H1 (cell line): ENCODE results near the gene HSPA2. TPM values are rescaled to one million over a fixed set of nuclear protein-coding genes. Genes with fewer than 3 reads are reported as not detected.

Experiments used
- CTCF ChIA-PET: fragments of 300-600 bp; sonication (Branson Sonifier 250); formaldehyde crosslinking; loops from one replicate; lab custom pipeline; 2021; ENCODE audit not compliant: partially characterized antibody; lab: Charles Lee
- POLR2A ChIA-PET: fragments of 300-600 bp; sonication (Branson Sonifier 250); formaldehyde crosslinking; loops from one replicate; lab custom pipeline; 2021; ENCODE audit warnings: inconsistent platforms; ENCODE audit not compliant: partially characterized antibody; lab: Charles Lee
- DNase-seq, 2 experiments: peaks; one replicate each; pipeline versions ENCODE4 v3.0.0 to v3.0.0-alpha.2; 2010 to 2022; ENCODE audit warnings: low spot score in 2 of 2, low read depth in 1 of 2, mixed read lengths in 1 of 2
- FAIRE-seq: peaks from 2 replicates; lab custom pipeline; 2011; peaks lifted over from hg19 to GRCh38; lab: Jason Lieb, UNC
- H2AFZ ChIP-seq: 2 replicates; pipeline ENCODE4 v1.8.1; 2012; ENCODE audit warnings: low read length, inconsistent platforms
- H2AK5ac ChIP-seq: 2 replicates; pipeline ENCODE4 v1.6.1; 2013; ENCODE audit warnings: low read depth, low read length
- H2BK120ac ChIP-seq: replicated peaks from 2 replicates; pipeline ENCODE3; 2013; ENCODE audit warnings: low read depth, low read length, inconsistent platforms
- H2BK12ac ChIP-seq: 2 replicates; pipeline ENCODE4 v1.6.1; 2013; ENCODE audit warnings: low read depth, low read length
- H2BK15ac ChIP-seq: 2 replicates; pipeline ENCODE4 v1.6.1; 2013; ENCODE audit warnings: low read length
- H2BK20ac ChIP-seq: 2 replicates; pipeline ENCODE4 v1.6.1; 2013; ENCODE audit warnings: low read length
- H2BK5ac ChIP-seq: 2 replicates; pipeline ENCODE4 v1.6.1; 2013; ENCODE audit warnings: low read depth, low read length
- H3K14ac ChIP-seq: 2 replicates; pipeline ENCODE4 v1.6.1; 2013; ENCODE audit warnings: inconsistent platforms; ENCODE audit not compliant: insufficient read length
- H3K18ac ChIP-seq: 2 replicates; pipeline ENCODE4 v1.6.1; 2013; ENCODE audit warnings: low read length; ENCODE audit errors: extremely low read depth
- H3K23ac ChIP-seq: 2 replicates; pipeline ENCODE4 v1.6.1; 2013; ENCODE audit warnings: inconsistent platforms; ENCODE audit not compliant: insufficient read length
- H3K23me2 ChIP-seq: 2 replicates; pipeline ENCODE4 v1.6.1; 2013; ENCODE audit warnings: low read depth, low read length
- H3K27ac ChIP-seq: 2 replicates; pipeline ENCODE4 v1.6.1; 2011; ENCODE audit warnings: low read depth, low read length, inconsistent platforms
- H3K27me3 ChIP-seq, 4 experiments: replicated peaks in 1 of 4; 1 replicate in 1 of 4; 2 replicates in 3 of 4; pipeline versions ENCODE4 v1.6.1 to v1.8.1; 2011 to 2013; ENCODE audit warnings: low read length in 3 of 4, mild to moderate bottlenecking in 3 of 4, inconsistent platforms in 2 of 4, mixed read lengths in 2 of 4, moderate library complexity in 1 of 4; ENCODE audit not compliant: control insufficient read depth in 3 of 4, insufficient read depth in 3 of 4; ENCODE audit errors: extremely low read depth in 1 of 4
- H3K36me3 ChIP-seq, 4 experiments: 2 replicates each; pipeline versions ENCODE4 v1.6.1 to v1.8.1; 2011 to 2013; ENCODE audit warnings: mild to moderate bottlenecking in 4 of 4, low read length in 3 of 4, moderate library complexity in 2 of 4, control low read depth in 1 of 4, inconsistent platforms in 1 of 4; ENCODE audit not compliant: insufficient read depth in 4 of 4, control insufficient read depth in 2 of 4
- H3K4ac ChIP-seq: replicated peaks from 2 replicates; pipeline ENCODE3; 2013; ENCODE audit warnings: low read length, low read depth, mixed read lengths, inconsistent platforms; ENCODE audit not compliant: insufficient read length
- H3K4me1 ChIP-seq, 4 experiments: replicated peaks in 1 of 4; 1 replicate in 1 of 4; 2 replicates in 3 of 4; pipeline versions ENCODE4 v1.6.1 to v1.8.1; 2011 to 2013; ENCODE audit warnings: low read length in 3 of 4, inconsistent platforms in 2 of 4, mixed read lengths in 1 of 4; ENCODE audit not compliant: insufficient read depth in 4 of 4, control insufficient read depth in 3 of 4
- H3K4me2 ChIP-seq, 2 experiments: 2 replicates each; pipeline versions ENCODE4 v1.6.1 to v1.8.1; 2011 to 2013; ENCODE audit warnings: low read depth in 2 of 2, low read length in 2 of 2, control low read depth in 1 of 2, inconsistent platforms in 1 of 2, mild to moderate bottlenecking in 1 of 2; ENCODE audit not compliant: insufficient read depth in 1 of 2
- H3K4me3 ChIP-seq, 4 experiments: fragments of 200-600, 300-600 bp in 1 of 4; sonication (generic), shearing (Covaris generic), sonication (Bioruptor Twin) in 1 of 4; 2 replicates each; pipeline versions ENCODE4 v1.5.1 to v1.8.1; 2011 to 2016; ENCODE audit warnings: low read length in 4 of 4, low read depth in 3 of 4, control low read depth in 2 of 4, inconsistent platforms in 2 of 4, mild to moderate bottlenecking in 2 of 4, mixed read lengths in 1 of 4, moderate library complexity in 1 of 4; ENCODE audit not compliant: insufficient read depth in 2 of 4; ENCODE audit errors: extremely low read depth in 1 of 4
- H3K56ac ChIP-seq: replicated peaks from 2 replicates; pipeline ENCODE3; 2013; ENCODE audit warnings: low read depth, mild to moderate bottlenecking, mixed read lengths, low read length, inconsistent platforms; ENCODE audit not compliant: insufficient read length
- H3K79me1 ChIP-seq: 2 replicates; pipeline ENCODE4 v1.6.1; 2013; ENCODE audit warnings: low read depth, low read length, control low read depth
- H3K79me2 ChIP-seq, 2 experiments: 2 replicates each; pipeline versions ENCODE4 v1.6.1 to v1.8.1; 2012 to 2013; ENCODE audit warnings: low read length in 2 of 2, mild to moderate bottlenecking in 2 of 2, inconsistent platforms in 1 of 2; ENCODE audit not compliant: insufficient read depth in 2 of 2, control insufficient read depth in 1 of 2
- H3K9ac ChIP-seq, 4 experiments: replicated peaks in 1 of 4; 1 replicate in 1 of 4; 2 replicates in 3 of 4; pipeline versions ENCODE4 v1.6.1 to v1.8.1; 2011 to 2013; ENCODE audit warnings: low read depth in 3 of 4, low read length in 3 of 4, control low read depth in 2 of 4, mild to moderate bottlenecking in 2 of 4, moderate library complexity in 2 of 4, inconsistent platforms in 1 of 4; ENCODE audit errors: extremely low read depth in 1 of 4
- H3K9me3 ChIP-seq, 2 experiments: 2 replicates each; pipeline versions ENCODE4 v1.6.1 to v1.8.1; 2012 to 2013; ENCODE audit warnings: mild to moderate bottlenecking in 2 of 2, moderate library complexity in 2 of 2, control low read depth in 1 of 2, inconsistent platforms in 1 of 2, low read depth in 1 of 2, low read length in 1 of 2, mixed read lengths in 1 of 2; ENCODE audit not compliant: insufficient read depth in 2 of 2
- H4K20me1 ChIP-seq, 2 experiments: replicated peaks in 1 of 2; 2 replicates each; pipeline versions ENCODE3 to v1.8.1; 2011 to 2013; ENCODE audit warnings: inconsistent platforms in 2 of 2, low read length in 2 of 2, mild to moderate bottlenecking in 1 of 2; ENCODE audit not compliant: insufficient read depth in 2 of 2, control insufficient read depth in 1 of 2
- H4K5ac ChIP-seq: 2 replicates; pipeline ENCODE4 v1.6.1; 2013; ENCODE audit warnings: low read length, low read depth, mixed read lengths, inconsistent platforms; ENCODE audit not compliant: insufficient read length
- H4K8ac ChIP-seq: 2 replicates; pipeline ENCODE4 v1.8.0; 2013; ENCODE audit warnings: mild to moderate bottlenecking, moderate library complexity, low read length, inconsistent platforms; ENCODE audit not compliant: insufficient read depth; ENCODE audit errors: extremely low read depth
- H4K91ac ChIP-seq: replicated peaks from 2 replicates; pipeline ENCODE3; 2013; ENCODE audit warnings: low read length, mixed read lengths, inconsistent platforms; ENCODE audit not compliant: insufficient read length
- FOSL1 ChIP-seq: IDR thresholded peaks from 2 replicates; pipeline ENCODE4 v1.6.1; 2011; ENCODE audit warnings: mild to moderate bottlenecking, low read depth, low read length, moderate library complexity; ENCODE audit not compliant: insufficient read depth
- NANOG ChIP-seq: IDR thresholded peaks from 2 replicates; pipeline ENCODE4 v1.6.1; 2011; ENCODE audit warnings: low read length, low read depth, mild to moderate bottlenecking, inconsistent platforms; ENCODE audit not compliant: insufficient read depth, poor library complexity, severe bottlenecking
- WGBS, 2 experiments: shearing (Covaris generic) in 1 of 2; methylation state at CpG; one replicate each; pipeline versions ENCODE4 v1.1.6 to v1.1.7; 2013 to 2015; ENCODE audit warnings: low lambda C conversion rate in 2 of 2, mixed read lengths in 2 of 2, inconsistent platforms in 1 of 2, low coverage in 1 of 2, missing lambda C conversion rate in 1 of 2; ENCODE audit not compliant: insufficient replicate concordance in 2 of 2, insufficient coverage in 1 of 2, insufficient read length in 1 of 2; ENCODE audit errors: extremely low coverage in 1 of 2, missing lambda C conversion rate in 1 of 2; 5-methylcytosine and 5-hydroxymethylcytosine counted together
- polyA plus RNA-seq, 7 experiments: library from polyadenylated mRNA; depleted of rRNA in 3 of 7; stranded (reverse) in 5 of 7; unstranded in 2 of 7; fragments of >200 nt in 5 of 7; fragments of 200-250 nt in 2 of 7; gene quantifications; 1 replicate in 5 of 7; 2 replicates in 1 of 7; 4 replicates in 1 of 7; pipeline versions ENCODE4 v1.2.1 to v1.2.3, GENCODE V29; 2011 to 2013; ENCODE audit warnings: missing spikeins in 2 of 7, mixed read lengths in 2 of 7
- total RNA-seq: library from RNA; stranded (reverse); fragmentation: NEBNext Ultra II Directional; extraction: Animal tissue kit (Norgen Biotek cat#: 25700); gene quantifications from 2 replicates; pipeline ENCODE4 v1.2.1, GENCODE V29; 2021
- TF ChIP-seq, protein P1 (sequence below): IDR thresholded peaks from 2 replicates; pipeline ENCODE4 v1.6.1; 2011; ENCODE audit warnings: low read length, improper control_type of control experiment

Gene HSPA2
- total and polyA plus RNA-seq, 2 of the 8 experiments (the other 6 are each of a cell fraction or from before 2014, with no cell fraction given), result 30.5 to 82.9 TPM

DNA sequence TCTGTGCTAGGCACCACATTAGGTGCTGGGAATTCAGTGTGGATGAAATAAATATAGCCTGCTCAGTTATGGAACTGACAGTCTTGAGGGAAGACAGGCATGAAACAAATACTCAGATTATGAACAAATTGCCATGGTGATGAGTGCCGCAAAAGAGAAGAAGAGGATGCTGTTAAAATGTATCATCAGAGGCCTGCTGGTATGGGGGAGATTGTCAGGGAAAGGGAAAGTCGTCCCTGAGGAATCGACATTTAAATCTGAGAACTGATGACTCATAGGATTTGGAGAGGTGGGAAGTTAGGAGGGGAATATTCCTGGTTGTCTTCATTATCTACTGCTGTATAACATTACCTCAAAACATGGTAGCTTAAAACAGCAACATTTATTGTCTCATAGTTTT, 51.3 kb downstream of the HSPA2 start:
- Histone ChIP-seq H4K91ac (no peak overlapping the region), H3K79me2 (no peaks in the 10 kb centered on the region), H3K27ac (no peak overlapping the region), H3K79me1 (no peaks in the 10 kb centered on the region), H3K14ac (no peak overlapping the region), H3K4me2 (no peak overlapping the region), H3K9me3 (no peaks in the 10 kb centered on the region), H3K23me2 (no peaks in the 10 kb centered on the region), H4K8ac (no peak overlapping the region), H3K9ac (no peak overlapping the region), H3K4ac (no peak overlapping the region), H2BK15ac (no peak overlapping the region), H3K18ac (no peak overlapping the region), H3K27me3 (no peaks in the 10 kb centered on the region), H2AK5ac (no peak overlapping the region), H3K4me3 (no peak overlapping the region), H3K4me1 (no peaks in the 10 kb centered on the region; a peak in 1 of 7 replicates), H3K23ac (no peak overlapping the region), H2BK12ac (no peak overlapping the region), H4K5ac (no peak overlapping the region), H3K56ac (no peak overlapping the region), H2BK120ac (no peak overlapping the region), H4K20me1 (no peaks in the 10 kb centered on the region), H2BK5ac (no peak overlapping the region), H3K36me3 (no peaks in the 10 kb centered on the region), H2BK20ac (no peak overlapping the region), H2AFZ (no peak overlapping the region)
- WGBS, 2 experiments, result 87% methylated on average over 3 of the region's 3 CpGs; no CpG with 5 or more reads in 1 of the 2 experiments
- no peak for FAIRE-seq
- TF ChIP-seq NANOG, result no peak
- TF ChIP-seq, protein P1, sequence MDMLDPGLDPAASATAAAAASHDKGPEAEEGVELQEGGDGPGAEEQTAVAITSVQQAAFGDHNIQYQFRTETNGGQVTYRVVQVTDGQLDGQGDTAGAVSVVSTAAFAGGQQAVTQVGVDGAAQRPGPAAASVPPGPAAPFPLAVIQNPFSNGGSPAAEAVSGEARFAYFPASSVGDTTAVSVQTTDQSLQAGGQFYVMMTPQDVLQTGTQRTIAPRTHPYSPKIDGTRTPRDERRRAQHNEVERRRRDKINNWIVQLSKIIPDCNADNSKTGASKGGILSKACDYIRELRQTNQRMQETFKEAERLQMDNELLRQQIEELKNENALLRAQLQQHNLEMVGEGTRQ, result no peak
- TF ChIP-seq FOSL1, result no peak
- POLR2A ChIA-PET, result interaction anchor here (1.6 kb wide), 1 partner anchor 10 kb away, joined by 5 read pairs; no protein-coding TSS in a partner anchor
- CTCF ChIA-PET, result interaction anchor here (1.4 kb wide), 1 partner anchor 45 kb away, joined by 5 read pairs; no protein-coding TSS in a partner anchor
- no peak for DNase-seq
